ENCODE data around the gene BMP10.

The BMP10 gene

GRCh38 chr2:68871159-68871764 is at the start of gene BMP10:
TSS of gene BMP10 (minus strand) at chr2:68871397. CDS start at chr2:68871358, 39 bp downstream.
- no peak for DNase-seq

- no peak for DNase-seq
Observed at GRCh38 chr2:68920481-68921170, 49.4 kb upstream of the BMP10 start.

GRCh38 chr2:68918497-68918896 is 47.3 kb upstream of the BMP10 start:
- DNase-seq = no peak

GRCh38 chr2:68917034-68917718 is 46.0 kb upstream of the BMP10 start:
- DNase-seq = no peak

GRCh38 chr2:68916226-68916625 is 45.0 kb upstream of the BMP10 start:
- no peak for DNase-seq

- no peak for DNase-seq
Observed at GRCh38 chr2:68915393-68915792, 44.2 kb upstream of the BMP10 start.

GRCh38 chr2:68913359-68913758 is 42.2 kb upstream of the BMP10 start:
- no peak for DNase-seq

GRCh38 chr2:68912732-68913131 is 41.5 kb upstream of the BMP10 start:
- DNase-seq = no peak

GRCh38 chr2:68912111-68912510 is 40.9 kb upstream of the BMP10 start:
- no peak for DNase-seq

GRCh38 chr2:68911709-68912108 is 40.5 kb upstream of the BMP10 start:
- DNase-seq = no peak

GRCh38 chr2:68911246-68911645 is 40.0 kb upstream of the BMP10 start:
- DNase-seq = no peak

GRCh38 chr2:68909793-68910674 is 38.8 kb upstream of the BMP10 start:
- DNase-seq = peak in 30 of 51 donors; percentile 0 to 70 (median 30)

- peak in 5 of 51 donors; percentile 7 to 51 (median 22) for DNase-seq
Observed at GRCh38 chr2:68908392-68908970, 37.3 kb upstream of the BMP10 start.

GRCh38 chr2:68907920-68908253 is 36.7 kb upstream of the BMP10 start:
- DNase-seq = no peak

GRCh38 chr2:68907232-68907919 is 36.2 kb upstream of the BMP10 start:
- no peak for DNase-seq

GRCh38 chr2:68906716-68907115 is 35.5 kb upstream of the BMP10 start:
- no peak for DNase-seq

- DNase-seq = no peak
Observed at GRCh38 chr2:68905116-68905515, 33.9 kb upstream of the BMP10 start.

GRCh38 chr2:68901561-68901960 is 30.4 kb upstream of the BMP10 start:
- no peak for DNase-seq

GRCh38 chr2:68901199-68901514 is 30.0 kb upstream of the BMP10 start:
- no peak for DNase-seq

GRCh38 chr2:68900496-68901198 is 29.4 kb upstream of the BMP10 start:
- no peak for DNase-seq

Measured in hypothalamus (tissue), 51 donors.